HepG2 (cell line): ENCODE data around the gene NT5C2. TPM values are rescaled to one million over a fixed set of nuclear protein-coding genes. Genes with fewer than 3 reads are reported as not detected.
A peak's percentile ranks its signal among the peaks of the same experiment; 100 is the strongest.

Experiments
- ATAC-seq: fragments of 200-7000 bp; cut with Tn5 transposase; 3 replicates; pipeline ENCODE4 v1.9.1; 2020; ENCODE audit warnings: mild to moderate bottlenecking, moderate library complexity
- BruUV-seq: library from RNA; stranded (reverse); fragments of 400-500 nt; replicated peaks from 2 replicates; lab custom pipeline; 2021; lab: Mats Ljungman, UMichigan
- CTCF ChIA-PET: fragments of 300-600 bp; formaldehyde crosslinking; extraction: SDS; loops from one replicate; lab custom pipeline; 2021; ENCODE audit warnings: low total read pairs, inconsistent platforms, low intra/inter-chr PET ratio; lab: Yijun Ruan, JAX
- POLR2A ChIA-PET: fragments of 350-600 bp; sonication (Branson Sonifier 250); formaldehyde crosslinking; loops from one replicate; lab custom pipeline; 2020; ENCODE audit warnings: antibody characterized with exemption, inconsistent platforms; lab: Yijun Ruan, JAX
- DNase-seq: peaks from one replicate; pipeline ENCODE4 v3.0.0-alpha.2; 2015; ENCODE audit warnings: low spot score
- FAIRE-seq: peaks from 3 replicates; lab custom pipeline; 2011; peaks lifted over from hg19 to GRCh38; lab: Jason Lieb, UNC
- H2AFZ ChIP-seq: one replicate; pipeline ENCODE4 v1.6.1; 2011; ENCODE audit warnings: low read length, inconsistent platforms
- H3K27ac ChIP-seq: fragments of 300-600 bp; 3 replicates; pipeline ENCODE4 v1.8.0; 2011; ENCODE audit warnings: mixed run types, mild to moderate bottlenecking, mixed read lengths, low read length, inconsistent platforms; ENCODE audit not compliant: insufficient read depth; ENCODE audit errors: extremely low read length
- H3K27me3 ChIP-seq, 2 experiments: fragments of 200-600 bp in 1 of 2; 2 replicates in 1 of 2; 3 replicates in 1 of 2; pipeline versions ENCODE4 v1.6.0 to v1.8.0; 2011; ENCODE audit warnings: low read length in 2 of 2, mild to moderate bottlenecking in 2 of 2, moderate library complexity in 2 of 2, inconsistent platforms in 1 of 2; ENCODE audit not compliant: insufficient read depth in 2 of 2, control insufficient read depth in 1 of 2
- H3K36me3 ChIP-seq, 2 experiments: fragments of 200-600 bp in 1 of 2; replicated peaks in 1 of 2; 2 replicates in 1 of 2; 3 replicates in 1 of 2; pipeline versions ENCODE4 v1.5.1 to v1.8.0; 2011; ENCODE audit warnings: low read length in 2 of 2, inconsistent platforms in 1 of 2; ENCODE audit not compliant: insufficient read depth in 2 of 2, control insufficient read depth in 1 of 2
- H3K4me1 ChIP-seq: 2 replicates; pipeline ENCODE4 v1.5.1; 2012; ENCODE audit warnings: low read length, inconsistent platforms; ENCODE audit not compliant: insufficient read depth
- H3K4me2 ChIP-seq: 2 replicates; pipeline ENCODE4 v1.6.0; 2011; ENCODE audit warnings: low read depth, low read length, inconsistent platforms
- H3K4me3 ChIP-seq, 3 experiments: fragments of 200-600 bp in 1 of 3; sonication (generic), shearing (Covaris generic) in 1 of 3; replicated peaks in 1 of 3; 2 replicates each; pipeline ENCODE4 v1.5.1; 2011 to 2016; ENCODE audit warnings: low read length in 3 of 3, inconsistent platforms in 2 of 3, low read depth in 2 of 3, mild to moderate bottlenecking in 2 of 3, control low read depth in 1 of 3, mixed read lengths in 1 of 3; ENCODE audit not compliant: insufficient read depth in 1 of 3
- H3K79me2 ChIP-seq: one replicate; pipeline ENCODE4 v1.6.1; 2011; ENCODE audit warnings: low read length, inconsistent platforms; ENCODE audit not compliant: insufficient read depth
- H3K9ac ChIP-seq: 2 replicates; pipeline ENCODE4 v1.6.0; 2011; ENCODE audit warnings: mild to moderate bottlenecking, low read depth, low read length, inconsistent platforms; ENCODE audit not compliant: insufficient read depth
- H3K9me3 ChIP-seq: 2 replicates; pipeline ENCODE4 v1.5.1; 2012; ENCODE audit warnings: mild to moderate bottlenecking, low read length
- H4K20me1 ChIP-seq: 2 replicates; pipeline ENCODE4 v1.6.0; 2011; ENCODE audit warnings: inconsistent platforms, mild to moderate bottlenecking, low read length, moderate library complexity; ENCODE audit not compliant: insufficient read depth
- GATAD1 ChIP-seq: IDR thresholded peaks from 2 replicates; pipeline ENCODE4 v1.6.1; 2016; ENCODE audit warnings: missing genetic modification reagents, missing compliant biosample characterization
- HDAC6 ChIP-seq: fragments of 200-600 bp; sonication (generic); IDR thresholded peaks from 2 replicates; pipeline ENCODE4 v1.7.0; 2017; ENCODE audit warnings: mild to moderate bottlenecking, antibody characterized with exemption, low read length, low read depth
- MATR3 ChIP-seq: sonication (generic); formaldehyde crosslinking; IDR thresholded peaks from 2 replicates; pipeline ENCODE4 v1.4.0; 2020; ENCODE audit warnings: missing genetic modification reagents
- MTA1 ChIP-seq: sonication (generic); formaldehyde crosslinking; IDR thresholded peaks from 2 replicates; pipeline ENCODE4 v1.4.0; 2020; ENCODE audit warnings: missing genetic modification reagents, mild to moderate bottlenecking, borderline replicate concordance
- PAX8 ChIP-seq: sonication (generic); formaldehyde crosslinking; IDR thresholded peaks from 2 replicates; pipeline ENCODE4 v1.8.0; 2022; ENCODE audit warnings: mild to moderate bottlenecking, missing genetic modification reagents, borderline replicate concordance
- SALL1 ChIP-seq: sonication (generic); formaldehyde crosslinking; IDR thresholded peaks from 2 replicates; pipeline ENCODE4 v1.8.0; 2022; ENCODE audit warnings: mild to moderate bottlenecking, missing genetic modification reagents
- SOX13 ChIP-seq, 3 experiments: fragments of 450-650 bp in 1 of 3; sonication (generic) in 1 of 3; formaldehyde crosslinking in 1 of 3; IDR thresholded peaks in 2 of 3; conservative IDR thresholded peaks in 1 of 3; 2 replicates each; pipeline versions ENCODE4 v1.5.0 to v1.6.1; 2016 to 2020; ENCODE audit warnings: antibody characterized with exemption in 1 of 3, mild to moderate bottlenecking in 1 of 3, missing compliant biosample characterization in 1 of 3, missing genetic modification reagents in 1 of 3, moderate library complexity in 1 of 3
- ZFX ChIP-seq: sonication (generic); formaldehyde crosslinking; IDR thresholded peaks from 2 replicates; pipeline ENCODE4 v1.4.0; 2020; ENCODE audit warnings: mild to moderate bottlenecking, low read depth, missing genetic modification reagents, moderate library complexity
- ZNF619 ChIP-seq: sonication (generic); formaldehyde crosslinking; IDR thresholded peaks from 2 replicates; pipeline ENCODE4 v1.4.0; 2020; ENCODE audit warnings: mild to moderate bottlenecking, missing genetic modification reagents
- ZNF75D ChIP-seq: sonication (generic); formaldehyde crosslinking; IDR thresholded peaks from 2 replicates; pipeline ENCODE4 v1.8.1; 2023; ENCODE audit warnings: missing genetic modification reagents, mild to moderate bottlenecking, borderline replicate concordance
- ZSCAN22 ChIP-seq: sonication (generic); formaldehyde crosslinking; IDR thresholded peaks from 2 replicates; pipeline ENCODE4 v1.4.0; 2020; ENCODE audit warnings: mild to moderate bottlenecking, missing genetic modification reagents
- WGBS: methylation state at CpG from one replicate; pipeline ENCODE4 v1.1.6; 2017; ENCODE audit warnings: low lambda C conversion rate; 5-methylcytosine and 5-hydroxymethylcytosine counted together
- in situ Hi-C: cut with HindIII; loops from 2 replicates; pipeline ENCODE4 v1.10.0; 2017; ENCODE audit warnings: low pct_unique_long_range_greater_than_20kb; ENCODE audit not compliant: extremely low pct_ligation_motif_present
- intact Hi-C: fragments of 100-400 bp; cut with micrococcal nuclease; formaldehyde crosslinking; loops from one replicate; pipeline ENCODE4 v1.10.0; 2022; ENCODE audit not compliant: unreplicated experiment
- polyA plus RNA-seq, 8 experiments: library from polyadenylated mRNA; depleted of rRNA in 3 of 8; stranded (reverse) in 7 of 8; unstranded in 1 of 8; fragments of >200 nt; fragmentation: Illumina TruSeq in 4 of 8; extraction: Trizol in 4 of 8; gene quantifications; 2 replicates each; pipeline versions ENCODE4 v1.2.1 to v1.2.3, GENCODE V29; 2011 to 2016; ENCODE audit warnings: low read depth in 4 of 8, missing spikeins in 1 of 8, mixed read lengths in 1 of 8; ENCODE audit not compliant: insufficient read depth in 1 of 8
- total RNA-seq, 5 experiments: library from RNA; depleted of rRNA; stranded (reverse); fragments of >200 nt; fragmentation: Illumina TruSeq; extraction: Trizol; gene quantifications; 2 replicates each; pipeline ENCODE4 v1.2.3, GENCODE V29; 2016; ENCODE audit warnings: low read depth in 1 of 5
- TF ChIP-seq, protein P1 (sequence below): sonication (generic); formaldehyde crosslinking; conservative IDR thresholded peaks from 2 replicates; pipeline ENCODE4 v1.4.0; 2020; ENCODE audit warnings: missing genetic modification reagents
- TF ChIP-seq, protein P2 (sequence below): sonication (generic); formaldehyde crosslinking; IDR thresholded peaks from 2 replicates; pipeline ENCODE4 v1.4.0; 2020; ENCODE audit warnings: mild to moderate bottlenecking, missing genetic modification reagents
- TF ChIP-seq, protein P3 (sequence below): sonication (generic); formaldehyde crosslinking; IDR thresholded peaks from 2 replicates; pipeline ENCODE4 v1.4.0; 2020; ENCODE audit warnings: missing genetic modification reagents, borderline replicate concordance
- TF ChIP-seq, protein P4 (sequence below): sonication (generic); formaldehyde crosslinking; IDR thresholded peaks from 2 replicates; pipeline ENCODE4 v1.4.0; 2020; ENCODE audit warnings: mild to moderate bottlenecking, missing genetic modification reagents

NT5C2 gene
- total and polyA plus RNA-seq, 2 of the 13 experiments (the other 11 are each of a cell fraction or from before 2014, with no cell fraction given): 40.6 to 55.2 TPM

DNA sequence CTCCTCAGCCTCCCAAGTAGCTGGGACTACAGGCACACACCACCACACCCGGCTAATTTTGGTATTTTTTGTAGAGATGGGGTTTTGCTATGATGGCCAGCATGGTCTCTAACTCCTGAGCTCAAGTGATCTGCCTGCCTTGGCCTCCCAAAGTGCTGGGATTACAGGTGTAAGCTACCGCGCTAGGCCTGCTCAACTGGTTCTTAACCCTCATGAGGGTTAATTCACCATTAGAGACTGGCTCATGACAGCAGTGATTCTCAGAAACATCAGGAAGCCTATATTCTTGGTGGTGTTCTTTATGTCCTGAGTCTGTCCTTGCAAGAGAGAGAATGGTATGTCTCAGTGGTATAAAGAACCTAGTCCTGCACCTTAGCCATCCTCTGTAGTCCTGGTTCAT is 10.4 kb upstream of the NT5C2 start (continued):
- TF ChIP-seq GATAD1 (no peak), ZNF75D (CRISPR knock-in tag) (no peak), ZFX (CRISPR knock-in tag) (no peak), MATR3 (CRISPR knock-in tag) (no peak)
- TF ChIP-seq, protein P1, sequence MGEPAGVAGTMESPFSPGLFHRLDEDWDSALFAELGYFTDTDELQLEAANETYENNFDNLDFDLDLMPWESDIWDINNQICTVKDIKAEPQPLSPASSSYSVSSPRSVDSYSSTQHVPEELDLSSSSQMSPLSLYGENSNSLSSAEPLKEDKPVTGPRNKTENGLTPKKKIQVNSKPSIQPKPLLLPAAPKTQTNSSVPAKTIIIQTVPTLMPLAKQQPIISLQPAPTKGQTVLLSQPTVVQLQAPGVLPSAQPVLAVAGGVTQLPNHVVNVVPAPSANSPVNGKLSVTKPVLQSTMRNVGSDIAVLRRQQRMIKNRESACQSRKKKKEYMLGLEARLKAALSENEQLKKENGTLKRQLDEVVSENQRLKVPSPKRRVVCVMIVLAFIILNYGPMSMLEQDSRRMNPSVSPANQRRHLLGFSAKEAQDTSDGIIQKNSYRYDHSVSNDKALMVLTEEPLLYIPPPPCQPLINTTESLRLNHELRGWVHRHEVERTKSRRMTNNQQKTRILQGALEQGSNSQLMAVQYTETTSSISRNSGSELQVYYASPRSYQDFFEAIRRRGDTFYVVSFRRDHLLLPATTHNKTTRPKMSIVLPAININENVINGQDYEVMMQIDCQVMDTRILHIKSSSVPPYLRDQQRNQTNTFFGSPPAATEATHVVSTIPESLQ: no peak
- TF ChIP-seq, protein P2, sequence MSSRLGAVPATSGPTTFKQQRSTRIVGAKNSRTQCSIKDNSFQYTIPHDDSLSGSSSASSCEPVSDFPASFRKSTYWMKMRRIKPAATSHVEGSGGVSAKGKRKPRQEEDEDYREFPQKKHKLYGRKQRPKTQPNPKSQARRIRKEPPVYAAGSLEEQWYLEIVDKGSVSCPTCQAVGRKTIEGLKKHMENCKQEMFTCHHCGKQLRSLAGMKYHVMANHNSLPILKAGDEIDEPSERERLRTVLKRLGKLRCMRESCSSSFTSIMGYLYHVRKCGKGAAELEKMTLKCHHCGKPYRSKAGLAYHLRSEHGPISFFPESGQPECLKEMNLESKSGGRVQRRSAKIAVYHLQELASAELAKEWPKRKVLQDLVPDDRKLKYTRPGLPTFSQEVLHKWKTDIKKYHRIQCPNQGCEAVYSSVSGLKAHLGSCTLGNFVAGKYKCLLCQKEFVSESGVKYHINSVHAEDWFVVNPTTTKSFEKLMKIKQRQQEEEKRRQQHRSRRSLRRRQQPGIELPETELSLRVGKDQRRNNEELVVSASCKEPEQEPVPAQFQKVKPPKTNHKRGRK (CRISPR knock-in tag): no peak
- TF ChIP-seq, all 625 proteins: peak for 0

DNA sequence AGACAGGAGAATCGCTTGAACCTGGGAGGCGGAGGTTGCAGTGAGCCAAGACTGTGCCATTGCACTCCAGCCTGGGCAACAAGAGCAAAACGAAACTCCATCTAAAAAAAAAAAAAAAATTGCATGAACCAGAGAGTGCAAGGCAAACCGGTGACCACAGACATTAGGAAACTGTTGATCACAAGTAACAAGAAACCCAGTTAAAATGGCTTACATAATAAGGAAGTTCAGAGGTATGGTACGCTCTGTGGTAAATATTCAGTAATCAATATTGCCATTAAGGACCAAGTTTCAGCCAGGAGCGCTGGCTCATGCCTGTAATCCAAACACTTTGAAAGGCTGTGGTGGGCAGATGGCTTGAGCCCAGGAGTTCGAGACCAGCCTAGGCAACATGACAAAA is 9.2 kb upstream of the NT5C2 start:
- Histone ChIP-seq H3K79me2 (no peaks in the 10 kb centered on the region), H3K9ac (no peak overlapping the region), H3K27ac (no peak overlapping the region), H3K4me3 (no peak overlapping the region), H3K4me2 (no peak overlapping the region), H3K36me3 (no peaks in the 10 kb centered on the region), H2AFZ (no peak overlapping the region), H4K20me1 (no peaks in the 10 kb centered on the region), H3K27me3 (no peaks in the 10 kb centered on the region), H3K9me3 (no peaks in the 10 kb centered on the region), H3K4me1 (peaks cover 72% of the 10 kb centered on the region)
- CTCF ChIA-PET: no interaction called here
- no peak for DNase-seq
- 63% methylated on average over 7 of the region's 7 CpGs for WGBS
- POLR2A ChIA-PET: interaction anchor here (2.0 kb wide), 1 partner anchor 10 kb away, joined by 9 read pairs; the partner anchor contains the start of gene NT5C2
- intact Hi-C loops (no loop called here), in situ Hi-C loops (no loop called here)
- no TSS peak for BruUV-seq
- no peak for ATAC-seq
- FAIRE-seq: no peak
- TF ChIP-seq ZSCAN22 (CRISPR knock-in tag) (no peak), ZNF619 (CRISPR knock-in tag) (no peak), MTA1 (no peak), PAX8 (CRISPR knock-in tag) (no peak), SALL1 (CRISPR knock-in tag) (0 out of 2 replicates have a peak, but pooled peaks have one; percentile 26), SOX13 (IDR thresholded peaks at IDR 0.05) (no peak), SOX13 (CRISPR knock-in tag; conservative IDR thresholded peaks at IDR 0.05 in 1 of 2, IDR thresholded peaks at IDR 0.05 in 1 of 2) (no peak), HDAC6 (no peak)
- TF ChIP-seq, protein P3, sequence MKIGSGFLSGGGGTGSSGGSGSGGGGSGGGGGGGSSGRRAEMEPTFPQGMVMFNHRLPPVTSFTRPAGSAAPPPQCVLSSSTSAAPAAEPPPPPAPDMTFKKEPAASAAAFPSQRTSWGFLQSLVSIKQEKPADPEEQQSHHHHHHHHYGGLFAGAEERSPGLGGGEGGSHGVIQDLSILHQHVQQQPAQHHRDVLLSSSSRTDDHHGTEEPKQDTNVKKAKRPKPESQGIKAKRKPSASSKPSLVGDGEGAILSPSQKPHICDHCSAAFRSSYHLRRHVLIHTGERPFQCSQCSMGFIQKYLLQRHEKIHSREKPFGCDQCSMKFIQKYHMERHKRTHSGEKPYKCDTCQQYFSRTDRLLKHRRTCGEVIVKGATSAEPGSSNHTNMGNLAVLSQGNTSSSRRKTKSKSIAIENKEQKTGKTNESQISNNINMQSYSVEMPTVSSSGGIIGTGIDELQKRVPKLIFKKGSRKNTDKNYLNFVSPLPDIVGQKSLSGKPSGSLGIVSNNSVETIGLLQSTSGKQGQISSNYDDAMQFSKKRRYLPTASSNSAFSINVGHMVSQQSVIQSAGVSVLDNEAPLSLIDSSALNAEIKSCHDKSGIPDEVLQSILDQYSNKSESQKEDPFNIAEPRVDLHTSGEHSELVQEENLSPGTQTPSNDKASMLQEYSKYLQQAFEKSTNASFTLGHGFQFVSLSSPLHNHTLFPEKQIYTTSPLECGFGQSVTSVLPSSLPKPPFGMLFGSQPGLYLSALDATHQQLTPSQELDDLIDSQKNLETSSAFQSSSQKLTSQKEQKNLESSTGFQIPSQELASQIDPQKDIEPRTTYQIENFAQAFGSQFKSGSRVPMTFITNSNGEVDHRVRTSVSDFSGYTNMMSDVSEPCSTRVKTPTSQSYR: no peak
- TF ChIP-seq, protein P4, sequence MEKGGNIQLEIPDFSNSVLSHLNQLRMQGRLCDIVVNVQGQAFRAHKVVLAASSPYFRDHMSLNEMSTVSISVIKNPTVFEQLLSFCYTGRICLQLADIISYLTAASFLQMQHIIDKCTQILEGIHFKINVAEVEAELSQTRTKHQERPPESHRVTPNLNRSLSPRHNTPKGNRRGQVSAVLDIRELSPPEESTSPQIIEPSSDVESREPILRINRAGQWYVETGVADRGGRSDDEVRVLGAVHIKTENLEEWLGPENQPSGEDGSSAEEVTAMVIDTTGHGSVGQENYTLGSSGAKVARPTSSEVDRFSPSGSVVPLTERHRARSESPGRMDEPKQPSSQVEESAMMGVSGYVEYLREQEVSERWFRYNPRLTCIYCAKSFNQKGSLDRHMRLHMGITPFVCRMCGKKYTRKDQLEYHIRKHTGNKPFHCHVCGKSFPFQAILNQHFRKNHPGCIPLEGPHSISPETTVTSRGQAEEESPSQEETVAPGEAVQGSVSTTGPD (CRISPR knock-in tag): peak; percentile 94
